ENCODE measurements around the gene BICC1.

The BICC1 gene

DNA sequence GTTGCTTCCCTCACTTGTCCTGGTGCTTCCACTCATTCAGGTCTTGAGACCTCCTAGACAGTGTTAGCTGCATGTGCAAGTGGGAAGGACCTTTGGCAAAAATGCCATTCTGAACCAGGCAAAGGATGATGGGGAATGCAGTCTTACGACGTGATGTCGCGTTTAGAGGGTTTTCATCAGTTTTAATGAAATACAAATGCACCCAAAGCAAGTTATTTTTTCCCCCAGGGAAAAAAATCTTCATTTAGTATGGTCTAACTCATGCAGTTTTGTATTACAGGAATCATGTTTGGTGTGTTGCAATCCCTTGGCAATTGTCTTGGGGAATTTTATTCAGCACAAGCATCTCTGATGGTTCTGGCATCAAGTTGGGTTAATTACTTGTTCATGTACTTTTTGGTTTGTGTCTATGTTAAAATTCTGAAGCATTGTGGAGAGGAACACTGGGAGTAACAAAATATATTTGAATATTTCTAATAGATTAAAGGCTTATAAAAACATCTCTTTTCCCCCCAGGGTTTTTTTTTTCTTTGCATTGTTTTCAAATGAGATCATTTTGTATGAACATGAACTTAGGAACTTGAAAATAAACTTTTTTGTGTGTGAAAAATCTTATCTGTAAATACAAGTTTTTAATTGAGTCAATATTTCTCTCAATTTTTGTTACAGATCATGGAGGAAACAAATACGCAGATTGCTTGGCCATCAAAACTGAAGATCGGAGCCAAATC is 188.9 kb downstream of the BICC1 start:
- no peak for DNase-seq (ENCODE audit: low read depth in 2 of 2, low spot score in 1 of 2)

DNA sequence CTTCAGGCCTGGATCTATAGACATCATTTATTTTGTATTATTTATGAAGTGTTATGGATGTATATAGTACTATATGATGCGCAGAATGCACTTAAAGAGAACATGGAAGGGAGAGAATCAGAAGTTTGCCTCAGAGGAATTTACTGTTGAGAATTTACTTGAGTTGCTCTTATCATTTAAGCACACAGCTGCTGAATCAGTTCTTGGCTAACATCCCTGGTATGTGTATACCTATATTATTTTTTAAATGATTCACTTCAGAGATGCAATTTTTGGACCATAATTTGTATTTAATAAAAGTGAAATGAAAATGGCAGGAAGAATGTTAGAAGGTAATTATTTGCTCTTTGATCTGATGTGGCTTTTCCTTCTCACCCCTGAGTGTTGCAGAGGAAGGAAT is 191.6 kb downstream of the BICC1 start:
- no peak for DNase-seq (ENCODE audit: low read depth in 2 of 2, low spot score in 1 of 2)

DNA sequence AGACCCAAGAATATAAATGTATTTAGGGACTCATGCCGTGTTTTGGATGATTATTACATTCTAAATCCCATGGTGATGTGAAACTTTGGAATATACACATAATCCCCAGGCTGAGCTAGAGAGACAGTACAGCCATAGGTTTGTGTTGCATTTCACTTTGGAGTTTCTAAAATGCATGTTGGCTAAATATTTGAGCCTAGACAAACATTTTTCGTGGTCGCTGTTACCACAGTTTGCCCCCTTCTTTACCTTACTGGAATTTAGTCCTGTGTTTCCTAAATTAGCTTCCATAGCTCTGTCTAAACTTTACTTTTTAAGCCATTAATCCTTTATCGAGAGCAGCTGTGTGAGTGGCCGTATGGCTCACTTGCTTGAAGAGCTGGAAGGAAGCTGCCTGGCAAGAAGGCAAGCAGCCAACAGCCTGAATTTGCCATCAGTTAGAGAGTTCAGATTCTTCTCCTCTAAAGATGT is 192.0 kb downstream of the BICC1 start:
- DNase-seq (ENCODE audit: low read depth in 2 of 2, low spot score in 1 of 2), result no peak

DNA sequence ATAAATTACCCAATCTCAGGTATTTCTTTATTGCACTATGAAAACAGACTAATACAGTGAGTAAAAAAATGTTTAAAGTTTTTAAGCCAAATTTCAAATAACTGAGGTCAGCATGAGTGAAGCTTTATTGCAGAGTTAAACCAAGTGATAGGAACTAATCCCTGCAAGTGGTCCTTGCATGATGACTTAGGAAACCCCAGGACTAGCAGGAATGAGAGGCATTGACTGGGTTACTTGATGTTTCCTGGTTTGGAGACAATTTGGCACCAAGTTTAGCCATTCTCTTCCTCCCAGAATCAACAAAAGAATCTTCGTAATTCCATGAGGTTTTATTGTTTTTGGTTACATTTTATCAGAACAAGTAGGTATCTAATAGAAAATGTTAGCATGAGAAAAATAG is 194.2 kb downstream of the BICC1 start:
- no peak for DNase-seq (ENCODE audit: low read depth in 2 of 2, low spot score in 1 of 2)

DNA sequence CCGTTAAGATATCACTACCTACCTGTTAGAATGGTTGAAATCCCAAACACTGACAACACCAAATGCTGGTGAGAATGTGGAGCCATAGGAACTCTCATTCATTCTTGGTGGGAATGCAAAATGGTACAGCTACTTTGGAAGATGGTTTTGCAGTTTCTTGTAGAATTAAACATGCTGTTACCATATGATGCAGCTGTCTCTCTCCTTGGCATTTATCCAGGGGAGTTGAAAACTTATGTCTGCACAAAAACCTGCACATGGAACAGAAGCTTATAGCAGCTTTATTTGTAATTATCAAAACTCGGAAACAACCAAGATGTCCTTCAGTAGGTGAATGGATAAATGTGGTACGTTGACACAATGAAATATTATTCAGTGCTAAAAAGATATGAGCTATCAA is 199.5 kb downstream of the BICC1 start:
- DNase-seq (ENCODE audit: low read depth in 2 of 2, low spot score in 1 of 2), result no peak

DNA sequence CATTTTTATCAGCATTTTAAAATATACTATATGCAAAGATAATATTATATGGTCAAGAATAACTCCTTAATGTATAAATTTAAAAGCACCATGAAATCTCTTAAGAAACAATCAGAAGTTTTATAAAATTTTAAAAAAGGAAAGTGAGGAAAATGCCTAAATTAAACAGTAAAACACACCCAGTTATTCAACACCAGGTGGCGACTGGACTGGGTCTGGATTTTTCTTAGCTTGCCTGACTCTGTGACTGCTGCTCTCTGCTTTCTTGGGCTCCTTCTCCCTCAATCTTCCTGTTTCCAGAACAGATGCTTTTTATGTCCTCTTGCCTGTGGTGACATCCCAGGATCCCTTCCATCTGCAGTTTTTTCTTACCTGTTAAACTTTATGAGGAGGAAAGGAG is 200.3 kb downstream of the BICC1 start:
- no peak for DNase-seq (ENCODE audit: low read depth in 2 of 2, low spot score in 1 of 2)

DNA sequence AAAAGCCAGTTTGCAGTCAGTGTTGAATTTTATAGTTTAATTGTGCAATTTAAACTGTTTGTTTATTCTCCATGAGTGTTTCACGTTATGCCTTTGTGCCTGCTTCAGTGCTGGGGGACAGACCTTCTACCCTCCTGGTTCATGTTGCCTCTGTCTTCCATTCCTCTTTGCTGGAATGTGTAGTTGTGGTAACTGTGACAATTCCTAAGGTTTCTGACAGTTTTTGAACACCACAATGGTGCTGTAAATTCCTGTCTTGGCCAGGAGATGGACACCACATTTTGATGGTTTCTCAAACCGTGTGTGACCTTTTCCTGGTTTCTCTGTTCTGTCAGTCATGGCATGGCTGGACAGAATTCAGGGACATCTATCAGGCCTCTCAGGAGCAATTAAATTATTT is 201.7 kb downstream of the BICC1 start:
- no peak for DNase-seq (ENCODE audit: low read depth in 2 of 2, low spot score in 1 of 2)

DNA sequence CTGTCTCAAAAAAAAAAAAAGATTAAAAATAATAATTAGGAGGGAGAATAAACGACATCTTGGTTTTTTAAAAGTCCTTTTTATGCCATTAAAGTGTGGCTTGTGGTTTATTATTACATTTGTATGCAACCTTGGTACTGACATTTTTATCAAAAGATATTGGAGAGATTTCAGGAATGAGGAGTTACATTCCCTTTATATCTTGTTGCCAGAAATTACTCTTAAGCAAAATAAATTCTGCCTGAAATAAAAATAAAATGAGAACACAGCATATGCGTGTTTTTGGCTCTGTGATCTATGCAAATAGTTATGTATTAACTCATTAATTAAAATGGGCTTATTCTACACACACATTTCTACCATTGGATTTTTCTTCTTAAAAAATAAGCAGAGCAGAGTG is 202.4 kb downstream of the BICC1 start:
- no peak for DNase-seq (ENCODE audit: low read depth in 2 of 2, low spot score in 1 of 2)

DNA sequence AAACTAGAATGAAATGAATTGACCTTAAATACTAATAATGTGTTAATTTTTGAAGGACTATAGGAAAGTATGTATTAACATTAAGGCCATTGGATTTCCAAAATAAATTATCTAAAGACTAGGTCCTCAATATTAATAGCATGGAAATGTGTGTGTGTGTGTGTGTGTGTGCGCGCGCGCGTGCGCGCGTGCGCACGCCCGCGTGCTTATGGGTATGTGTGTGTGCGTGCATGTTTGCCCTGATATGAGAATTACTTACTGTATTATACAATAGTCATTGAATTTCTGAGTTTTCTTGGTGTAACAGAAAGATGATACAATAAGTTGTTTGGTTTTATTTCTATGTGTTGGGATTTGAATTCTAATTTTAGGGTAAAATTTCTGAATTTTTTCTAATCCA is 205.9 kb downstream of the BICC1 start:
- DNase-seq (ENCODE audit: low read depth in 2 of 2, low spot score in 1 of 2), result no peak

DNA sequence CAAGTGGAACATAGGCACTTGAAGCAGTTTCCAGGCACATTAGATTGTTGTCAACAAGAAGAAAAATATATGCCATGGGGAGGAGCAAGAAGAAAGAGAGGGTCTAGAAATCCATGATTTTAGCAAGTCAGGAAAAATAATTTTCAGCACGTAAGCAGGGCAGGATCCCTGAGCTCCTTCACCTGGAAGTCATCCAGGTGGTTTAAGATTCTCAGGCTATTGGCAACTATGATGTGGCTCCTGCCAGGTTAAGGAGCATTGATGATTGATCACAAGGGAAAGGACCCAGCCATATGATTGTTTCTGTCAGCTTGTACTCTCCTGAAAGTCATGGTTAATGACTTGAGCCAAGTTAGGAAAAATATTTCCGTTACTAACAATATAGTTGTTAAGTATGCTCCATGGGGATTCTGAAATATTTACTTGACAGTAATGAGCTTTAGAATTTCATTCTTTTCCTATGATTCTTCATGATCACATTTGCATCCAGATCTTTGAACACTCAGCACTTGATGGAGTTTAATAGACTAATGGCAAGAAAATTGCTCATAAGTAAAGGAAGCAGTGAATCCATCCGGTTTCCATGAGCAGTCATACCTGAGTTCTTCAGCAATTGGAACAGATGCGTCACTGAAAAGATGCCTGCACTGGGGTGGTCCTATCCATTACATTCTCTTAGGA is 209.1 kb downstream of the BICC1 start:
- DNase-seq (ENCODE audit: low read depth in 2 of 2, low spot score in 1 of 2), result no peak

DNA sequence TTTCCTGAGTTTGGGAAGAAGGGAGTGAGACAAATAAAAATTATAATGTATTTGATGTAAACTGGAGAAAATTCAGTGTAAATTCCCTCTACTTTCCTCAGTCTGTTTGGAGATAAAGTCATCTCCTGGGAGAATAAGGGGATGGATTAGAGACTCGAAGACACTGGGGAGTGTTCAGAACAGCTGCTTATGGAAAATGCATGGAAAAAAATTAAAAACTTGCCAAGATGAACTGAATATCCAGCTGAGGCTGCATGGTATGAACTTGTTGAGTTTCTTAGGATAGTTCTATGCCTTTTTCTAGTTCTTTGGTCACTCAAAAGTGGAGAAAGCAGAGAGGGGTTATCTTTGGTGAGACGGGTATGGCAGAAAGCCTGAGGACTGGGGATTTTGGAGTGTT is 210.5 kb downstream of the BICC1 start:
- no peak for DNase-seq (ENCODE audit: low read depth in 2 of 2, low spot score in 1 of 2)

DNA sequence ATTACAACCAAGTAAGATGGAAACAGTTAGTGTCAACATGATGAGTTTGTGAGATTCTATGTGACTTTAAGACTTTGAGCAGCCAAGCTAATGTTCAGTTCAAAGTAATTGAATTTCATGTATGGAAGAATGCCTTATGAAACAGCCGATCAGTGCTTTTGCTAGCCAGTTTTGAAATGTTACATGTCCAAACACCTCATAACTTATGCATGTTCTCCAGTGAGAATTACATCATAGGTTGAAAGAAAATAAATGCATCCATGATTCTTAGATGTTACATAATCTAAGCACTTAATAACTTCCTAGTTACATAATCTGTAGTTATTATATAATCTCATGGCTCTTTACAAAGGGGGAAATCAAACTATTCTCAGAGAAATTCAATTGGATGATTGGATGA is 211.3 kb downstream of the BICC1 start:
- no peak for DNase-seq (ENCODE audit: low read depth in 2 of 2, low spot score in 1 of 2)

DNA sequence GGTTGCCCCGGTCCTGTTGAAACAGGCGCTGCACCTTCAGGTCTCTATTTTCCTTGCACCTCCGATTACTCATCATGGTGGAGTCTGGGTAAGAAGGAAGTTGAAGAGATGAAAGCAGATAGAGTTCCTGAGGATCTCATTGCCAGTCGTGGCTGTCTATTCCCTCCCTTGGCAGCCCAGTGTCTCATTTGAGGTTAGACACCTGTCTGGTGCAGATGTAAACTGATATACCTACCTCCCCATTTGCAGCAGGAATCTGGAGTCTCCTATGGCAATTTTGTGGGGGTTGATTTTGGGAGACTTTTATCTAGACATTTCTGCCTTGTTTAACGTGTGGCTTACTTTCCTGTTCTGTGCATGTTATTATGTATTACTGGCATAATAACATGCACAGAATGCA is 212.1 kb downstream of the BICC1 start:
- no peak for DNase-seq (ENCODE audit: low read depth in 2 of 2, low spot score in 1 of 2)

DNA sequence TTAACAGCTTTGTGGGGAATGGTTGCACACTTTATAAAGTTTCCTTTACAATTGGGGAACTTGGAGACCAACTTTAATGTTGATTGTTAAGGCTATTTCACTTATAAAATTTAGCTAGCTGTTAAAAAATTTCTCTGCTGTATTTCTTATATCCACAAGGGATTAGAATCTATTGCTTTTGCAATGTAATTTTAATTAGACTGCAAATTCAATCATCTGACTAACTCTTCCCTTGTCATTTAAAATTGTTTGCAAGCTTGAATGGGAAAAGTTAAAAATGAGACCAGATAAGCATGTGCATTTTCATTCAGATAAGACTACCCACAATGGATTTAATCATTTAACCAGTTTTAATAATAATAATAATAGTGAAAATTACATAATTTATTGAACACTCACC is 213.2 kb downstream of the BICC1 start:
- DNase-seq (ENCODE audit: low read depth in 2 of 2, low spot score in 1 of 2), result no peak

DNA sequence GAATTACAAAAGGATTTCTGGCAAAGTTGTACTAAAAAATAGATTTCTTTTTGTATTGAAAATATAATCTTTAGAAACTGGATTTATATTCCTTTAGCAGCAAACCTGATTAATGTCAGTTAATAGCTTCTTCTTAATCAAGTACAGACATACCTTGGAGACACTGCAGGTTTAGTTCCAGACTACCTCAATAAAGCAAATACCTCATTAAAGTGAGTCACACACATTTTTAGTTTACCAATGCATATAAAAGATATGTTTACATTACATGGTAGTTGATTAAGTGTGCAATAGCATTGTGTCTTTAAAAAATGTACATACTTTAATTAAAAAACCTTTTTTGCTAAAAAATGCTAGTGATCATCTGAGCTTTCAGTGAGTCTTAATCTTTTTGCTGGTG is 215.0 kb downstream of the BICC1 start:
- DNase-seq (ENCODE audit: low read depth in 2 of 2, low spot score in 1 of 2), result no peak

DNA sequence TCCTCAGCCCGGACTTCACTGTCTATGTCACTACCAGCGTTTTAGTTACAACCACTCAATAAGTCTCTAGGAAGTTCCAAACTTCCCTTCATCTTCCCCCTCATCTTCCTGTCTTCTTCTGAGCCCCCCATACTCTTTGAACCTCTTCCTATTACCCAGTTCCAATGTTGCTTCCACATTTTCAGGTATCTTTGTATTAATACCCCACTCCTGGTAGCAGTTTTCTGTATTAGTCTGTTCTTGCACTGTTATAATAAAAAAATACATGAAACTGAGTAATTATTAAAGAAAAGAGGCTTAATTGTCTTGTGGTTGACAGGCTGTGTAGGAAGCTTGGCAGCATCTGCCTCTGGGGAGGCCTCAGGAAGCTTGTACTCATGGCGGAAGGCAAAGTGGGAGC is 218.6 kb downstream of the BICC1 start:
- no peak for DNase-seq (ENCODE audit: low read depth in 2 of 2, low spot score in 1 of 2)

DNA sequence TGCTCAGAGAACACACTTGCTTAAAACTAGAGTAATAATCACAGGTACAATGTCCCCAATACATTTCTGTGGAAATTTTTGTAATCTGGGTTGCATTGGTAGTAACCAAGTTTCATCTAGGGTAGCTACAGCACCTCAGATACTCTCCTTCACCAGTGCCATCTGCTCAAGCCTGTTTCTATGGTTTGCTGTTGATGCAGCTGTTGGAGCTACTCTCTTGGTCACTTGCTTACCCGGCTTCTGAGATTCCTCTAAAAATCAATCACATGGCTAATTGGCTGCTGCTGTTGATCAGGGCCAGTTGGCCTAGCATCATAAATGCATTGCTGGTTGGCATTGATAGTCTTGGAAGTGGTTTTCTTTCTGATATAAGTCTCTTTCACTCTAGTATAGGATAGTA is 220.8 kb downstream of the BICC1 start:
- DNase-seq (ENCODE audit: low read depth in 2 of 2, low spot score in 1 of 2), result no peak

DNA sequence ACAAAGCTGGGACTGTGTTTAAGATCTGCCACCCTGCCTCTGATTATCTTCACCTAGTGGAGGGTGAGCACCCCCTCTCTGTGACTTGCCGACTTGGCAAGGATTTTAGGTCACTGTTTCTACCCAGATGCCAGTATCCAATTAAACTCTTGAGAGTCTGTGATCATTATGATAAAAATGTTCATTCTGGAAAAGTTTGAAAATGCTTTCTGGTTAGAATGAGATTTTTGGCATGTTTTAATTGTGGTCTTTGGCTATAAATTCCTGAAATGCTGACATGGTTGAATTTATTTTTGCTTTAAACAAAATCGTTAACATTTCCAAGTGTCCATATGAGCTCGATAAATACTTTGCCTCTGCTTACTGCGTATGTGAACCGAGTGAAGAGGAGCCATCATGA is 221.4 kb downstream of the BICC1 start:
- no peak for DNase-seq (ENCODE audit: low read depth in 2 of 2, low spot score in 1 of 2)

DNA sequence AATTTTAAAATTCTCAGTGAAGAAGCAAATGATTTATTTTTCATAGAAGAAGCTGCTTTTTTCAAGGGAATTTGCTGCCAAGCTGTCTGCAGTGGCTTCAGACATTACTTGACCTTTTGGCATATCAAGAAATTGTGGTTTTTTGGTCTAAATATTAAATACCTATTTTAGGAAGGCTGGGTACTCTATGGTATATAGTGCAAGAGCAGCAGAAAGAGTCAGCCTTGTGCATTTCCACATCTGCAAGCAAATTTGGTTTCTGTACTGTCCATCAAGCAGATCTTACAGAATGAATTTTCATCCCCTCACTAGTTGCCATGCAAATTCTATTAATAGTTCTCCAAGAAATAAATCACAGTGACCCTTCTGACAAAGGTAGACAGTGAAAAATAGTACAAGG is 222.0 kb downstream of the BICC1 start:
- no peak for DNase-seq (ENCODE audit: low read depth in 2 of 2, low spot score in 1 of 2)

DNA sequence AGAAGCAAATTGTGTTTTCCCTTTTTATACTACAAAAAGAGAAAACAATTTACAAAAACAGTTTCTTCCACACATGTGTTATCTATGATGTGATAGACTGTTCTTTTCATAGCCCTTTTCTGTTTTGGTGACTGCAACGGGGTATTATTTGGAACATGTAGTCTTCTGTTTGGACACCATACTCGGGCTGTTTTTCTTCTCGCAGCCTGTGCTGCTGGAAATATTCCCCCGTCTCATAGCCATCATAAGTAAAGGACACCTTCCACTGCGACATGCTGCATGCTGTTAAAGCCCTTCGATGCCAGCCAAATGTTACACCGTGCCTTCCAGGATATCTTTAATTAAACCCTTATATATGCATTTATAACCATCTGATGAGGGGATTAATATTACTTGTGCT is 222.4 kb downstream of the BICC1 start:
- no peak for DNase-seq (ENCODE audit: low read depth in 2 of 2, low spot score in 1 of 2)

DNA sequence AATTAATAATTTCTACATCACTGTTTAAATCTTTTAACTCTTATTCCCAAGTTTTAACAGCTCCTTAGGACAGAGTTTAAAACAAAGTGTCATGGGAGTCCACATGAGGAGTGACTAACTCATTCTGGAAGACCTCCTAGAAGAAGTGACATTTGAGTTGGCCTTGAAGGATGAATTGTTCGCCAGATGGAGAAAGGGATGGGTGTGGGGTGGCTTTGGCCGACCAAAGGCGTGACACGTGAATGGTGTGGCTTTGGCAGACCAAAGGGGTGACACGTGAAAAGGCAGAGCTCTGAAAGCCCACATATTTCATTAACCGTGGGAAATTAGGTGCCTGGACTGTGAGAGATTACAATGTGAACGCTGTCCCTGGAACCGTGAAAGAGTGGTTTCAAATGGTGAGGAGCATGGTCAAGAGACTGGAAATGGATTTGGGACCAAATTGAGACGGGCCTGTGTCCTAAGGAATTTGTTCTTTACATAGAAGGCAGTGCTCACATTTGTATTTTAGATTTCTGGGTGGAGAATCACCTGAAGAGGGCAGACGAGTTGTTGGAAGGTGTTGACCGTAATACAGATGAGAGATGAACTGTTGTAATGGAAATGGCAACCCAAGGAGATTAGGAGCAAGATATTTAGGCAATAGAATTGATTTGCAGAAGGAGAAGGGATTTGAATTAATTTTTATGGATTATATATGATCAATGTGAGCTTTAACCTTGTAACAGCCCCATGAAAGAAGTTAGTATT is 228.1 kb downstream of the BICC1 start:
- DNase-seq (ENCODE audit: low read depth in 2 of 2, low spot score in 1 of 2), result no peak

DNA sequence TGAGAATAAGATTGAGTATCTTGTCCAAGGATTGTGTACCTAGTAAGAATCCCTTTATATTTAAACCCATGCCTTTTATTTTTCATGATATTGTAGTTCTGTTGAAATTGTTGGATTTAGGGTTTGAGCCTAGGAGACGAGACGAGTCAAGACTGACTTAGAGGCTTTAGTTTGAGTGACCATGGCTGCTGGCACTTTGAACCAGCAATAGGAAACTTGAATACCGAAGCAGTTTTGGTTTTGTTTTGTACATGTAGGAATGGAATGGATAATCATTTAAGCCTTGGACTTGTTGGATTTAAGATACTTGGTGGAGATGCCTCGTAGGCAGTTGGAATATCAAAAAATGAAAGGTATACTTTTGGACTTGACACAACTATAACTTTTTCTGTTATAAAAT is 229.0 kb downstream of the BICC1 start:
- no peak for DNase-seq (ENCODE audit: low read depth in 2 of 2, low spot score in 1 of 2)
